ENCODE results near the gene MON1B. TPM values are rescaled to one million over a fixed set of nuclear protein-coding genes. Genes with fewer than 3 reads are reported as not detected.

Gene MON1B
- total and polyA plus RNA-seq, 2 donors (not counting 3 experiments of a cell fraction or from before 2014, with no cell fraction given), result 35.8 to 57.0 TPM

DNA sequence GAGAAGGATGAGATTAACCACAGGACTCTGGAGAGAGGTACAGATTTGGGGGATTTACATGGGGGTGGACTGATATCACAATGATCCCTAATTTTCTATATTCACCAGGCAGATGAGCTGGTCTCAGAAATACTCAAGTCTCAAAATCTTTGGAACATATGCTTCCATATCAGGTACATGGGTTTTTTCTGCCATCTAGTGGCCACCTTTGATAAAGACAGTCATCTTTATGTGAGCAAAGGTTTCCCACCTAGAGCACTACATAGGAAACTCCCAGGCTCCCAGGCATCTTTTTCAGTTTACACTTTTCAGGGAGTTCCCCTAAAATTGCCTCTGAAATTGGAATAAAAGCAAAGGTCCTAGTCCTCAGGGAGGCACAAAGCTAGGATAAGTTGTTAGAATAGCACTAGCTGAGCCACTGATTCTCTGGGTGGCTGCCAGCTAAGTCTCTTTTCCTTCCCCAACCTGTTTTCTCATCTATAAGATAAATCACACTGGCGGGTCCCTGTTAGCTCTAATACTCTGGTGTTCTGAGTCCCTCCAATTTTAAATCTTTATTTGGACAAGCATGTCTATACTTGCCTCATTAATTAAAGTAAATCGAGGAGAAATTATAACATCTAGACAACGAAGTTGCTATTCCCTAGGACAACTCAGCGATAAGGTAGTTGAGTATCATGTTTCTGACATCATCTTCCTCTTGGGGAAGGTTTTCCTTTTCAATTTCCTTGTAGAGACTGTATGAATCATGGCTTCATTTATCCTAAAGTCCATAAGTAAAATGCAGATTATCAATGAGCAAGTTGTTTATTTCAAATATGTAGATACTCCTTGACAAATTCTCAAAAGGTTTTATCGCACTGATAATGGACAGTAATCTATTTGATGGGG, 19.0 kb upstream of the MON1B start:
- peak; percentile 76 for DNase-seq (ENCODE audit: low read depth, low spot score)
- H3K4me3 ChIP-seq (replicated peaks in 1 of 3; ENCODE audit: insufficient read depth in 1 of 3, low read depth in 1 of 3, low read length in 3 of 3), result peak overlapping the region in 1 of 3 experiments; percentile 12
- dilution Hi-C loops (cut with MboI; ENCODE audit: extremely low pct_ligation_motif_present, low sequenced_read_pairs), result no loop called here
- peaks cover 17% of the 10 kb centered on the region for H3K4me1 ChIP-seq (ENCODE audit: control insufficient read depth, extremely low read depth, insufficient read depth, low read length)
- TF ChIP-seq FOS (IDR thresholded peaks at IDR 0.05; ENCODE audit: borderline replicate concordance, insufficient read depth, low read length) (no peak), MYC (IDR thresholded peaks at IDR 0.05; ENCODE audit: low read depth, low read length) (no peak), JUN (IDR thresholded peaks at IDR 0.05; ENCODE audit: borderline replicate concordance, insufficient read depth, insufficient read length, low read depth) (no peak)
- TF ChIP-seq, protein P1, sequence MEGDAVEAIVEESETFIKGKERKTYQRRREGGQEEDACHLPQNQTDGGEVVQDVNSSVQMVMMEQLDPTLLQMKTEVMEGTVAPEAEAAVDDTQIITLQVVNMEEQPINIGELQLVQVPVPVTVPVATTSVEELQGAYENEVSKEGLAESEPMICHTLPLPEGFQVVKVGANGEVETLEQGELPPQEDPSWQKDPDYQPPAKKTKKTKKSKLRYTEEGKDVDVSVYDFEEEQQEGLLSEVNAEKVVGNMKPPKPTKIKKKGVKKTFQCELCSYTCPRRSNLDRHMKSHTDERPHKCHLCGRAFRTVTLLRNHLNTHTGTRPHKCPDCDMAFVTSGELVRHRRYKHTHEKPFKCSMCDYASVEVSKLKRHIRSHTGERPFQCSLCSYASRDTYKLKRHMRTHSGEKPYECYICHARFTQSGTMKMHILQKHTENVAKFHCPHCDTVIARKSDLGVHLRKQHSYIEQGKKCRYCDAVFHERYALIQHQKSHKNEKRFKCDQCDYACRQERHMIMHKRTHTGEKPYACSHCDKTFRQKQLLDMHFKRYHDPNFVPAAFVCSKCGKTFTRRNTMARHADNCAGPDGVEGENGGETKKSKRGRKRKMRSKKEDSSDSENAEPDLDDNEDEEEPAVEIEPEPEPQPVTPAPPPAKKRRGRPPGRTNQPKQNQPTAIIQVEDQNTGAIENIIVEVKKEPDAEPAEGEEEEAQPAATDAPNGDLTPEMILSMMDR (IDR thresholded peaks at IDR 0.05; ENCODE audit: extremely low read depth in 1 of 2, insufficient read depth in 1 of 2, low read depth in 1 of 2, low read length in 2 of 2), result peak; percentile 52 to 59
- POLR2A ChIA-PET, result no interaction called here
- no peaks in the 10 kb centered on the region for H3K79me2 ChIP-seq (ENCODE audit: control insufficient read depth, insufficient read depth, low read length)
- peak overlapping the region; percentile 36 for H3K27ac ChIP-seq (ENCODE audit: insufficient read depth, low read depth, low read length)
- no peak overlapping the region for H3K9ac ChIP-seq (replicated peaks; ENCODE audit: extremely low read depth, insufficient read depth, low read length)
- H3K36me3 ChIP-seq (ENCODE audit: control insufficient read depth in 2 of 2, extremely low read depth in 1 of 2, insufficient read depth in 2 of 2, low read length in 2 of 2), result no peaks in the 10 kb centered on the region
- H3K9me1 ChIP-seq (replicated peaks; ENCODE audit: control insufficient read depth, extremely low read depth, insufficient read depth, low read length), result no peaks in the 10 kb centered on the region
- peak overlapping the region; percentile 47 for H2AFZ ChIP-seq (ENCODE audit: low read depth, low read length)
- H3K4me2 ChIP-seq (ENCODE audit: insufficient read depth, low read length), result peak overlapping the region; percentile 75
- CTCF ChIA-PET, result interaction anchor here (0.7 to 5.4 kb wide), 28 partner anchors 10 to 1770 kb away, joined by 3 to 85 read pairs (median 5); partner anchors contain the start of genes KARS1 and TERF2IP
- no TSS peak for BruUV-seq (replicated peaks)
- H3K9me3 ChIP-seq (replicated peaks; ENCODE audit: control insufficient read depth, insufficient read depth, low read length), result no peaks in the 10 kb centered on the region
- intact Hi-C loops (cut with micrococcal nuclease), result loop anchor here (1.0 to 5.0 kb wide), 3 partner anchors 1383 to 1700 kb away; partner anchors contain the start of genes KARS1 and TERF2IP
- H3K27me3 ChIP-seq (ENCODE audit: control insufficient read depth in 2 of 2, insufficient read depth in 2 of 2, low read length in 2 of 2), result peaks cover 2 to 11% of the 10 kb centered on the region in 2 experiments
- peak; percentile 80 for FAIRE-seq
- H4K20me1 ChIP-seq (replicated peaks; ENCODE audit: control insufficient read depth, extremely low read depth, insufficient read depth, low read length), result no peaks in the 10 kb centered on the region
